Activated CD8-positive, alpha-beta memory T cell treated with anti-CD3 and anti-CD28 coated beads, Interleukin-2, amount 50 U/mL, for 1 hour (primary cell): Measurements from ENCODE around the gene DMD.
"Not testable (repeated sequence)": the region's sequence is repeated elsewhere in the genome, so short reads cannot be mapped to it uniquely, and the experiment has no call there.

Experiments
- DNase-seq: peaks from one replicate; pipeline ENCODE4 v3.0.0-alpha.2; 2020; ENCODE audit errors: extremely low read depth

The DMD gene

DNA sequence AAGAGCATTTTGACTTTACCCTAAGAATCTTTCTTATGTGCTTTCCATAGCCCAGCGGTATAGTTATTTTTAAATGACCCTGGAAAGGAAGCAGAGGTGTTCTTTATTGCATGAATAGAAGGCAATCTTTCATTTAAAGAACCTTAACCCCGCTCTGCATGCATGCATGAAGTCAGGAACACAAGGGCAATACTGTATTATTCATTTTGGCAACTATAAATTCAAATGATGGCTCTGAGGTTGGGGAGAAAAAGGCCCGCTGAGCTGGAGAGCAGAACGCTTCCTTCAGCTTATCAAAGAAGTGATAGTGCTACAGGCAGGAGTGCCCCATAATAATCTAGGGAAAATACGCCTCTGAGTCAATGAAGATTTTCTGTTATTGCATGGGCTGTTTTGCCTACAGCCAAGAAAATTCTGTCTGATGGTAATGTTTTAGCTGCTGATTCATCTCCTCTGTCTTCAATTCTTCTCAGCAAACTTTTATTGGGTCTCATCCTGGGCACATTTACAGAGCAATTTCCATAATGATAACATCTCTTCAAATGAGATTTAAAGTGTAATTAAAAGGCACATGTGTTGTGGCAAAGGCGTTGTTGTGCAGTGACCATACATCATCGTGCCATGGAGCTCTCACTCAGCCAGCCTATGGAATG, 1687.3 kb downstream of the DMD start:
- no peak for DNase-seq

DNA sequence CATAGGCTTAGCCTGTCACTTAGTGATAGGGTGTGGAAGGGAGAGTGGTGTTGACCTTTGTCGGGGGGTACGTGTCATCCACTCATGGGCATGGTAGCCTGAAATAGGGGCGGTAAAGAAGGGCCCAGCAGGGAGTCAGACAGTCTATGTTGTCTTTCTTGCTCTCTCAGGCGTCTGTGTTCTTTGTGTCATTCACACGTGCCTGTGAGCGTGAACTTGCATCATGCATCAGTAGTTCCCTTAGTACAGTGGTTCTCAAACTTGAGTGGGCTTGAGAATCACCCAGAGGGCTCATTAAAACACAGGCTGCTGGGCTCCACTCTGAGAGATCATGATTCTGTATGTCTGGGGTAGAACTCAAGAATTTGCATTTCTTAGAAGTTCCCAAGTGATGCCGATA, 1688.6 kb downstream of the DMD start:
- DNase-seq: no peak

DNA sequence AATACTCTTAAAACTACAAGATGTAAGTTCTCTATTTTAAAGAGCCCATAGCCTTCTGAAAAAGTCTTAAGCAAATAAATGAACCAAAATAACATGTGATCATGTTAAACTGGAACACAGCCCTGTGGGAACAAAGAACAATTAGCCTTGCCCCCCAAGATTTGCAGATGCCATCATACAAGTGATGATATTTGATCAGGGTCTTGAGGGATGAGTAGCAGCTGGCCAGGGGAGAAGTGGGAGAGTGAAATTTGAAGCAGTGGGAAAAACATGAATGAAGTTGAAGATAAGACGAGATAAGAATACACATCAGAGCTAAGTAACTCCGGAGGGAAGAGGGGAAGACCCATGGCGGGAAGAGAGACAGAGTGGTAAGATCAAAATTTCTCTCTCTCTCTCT, 1689.4 kb downstream of the DMD start:
- DNase-seq: no peak

- no peak for DNase-seq
These were observed 1694.8 kb downstream of the DMD start for GRCh38 chrX:31516527-31516926.

DNA sequence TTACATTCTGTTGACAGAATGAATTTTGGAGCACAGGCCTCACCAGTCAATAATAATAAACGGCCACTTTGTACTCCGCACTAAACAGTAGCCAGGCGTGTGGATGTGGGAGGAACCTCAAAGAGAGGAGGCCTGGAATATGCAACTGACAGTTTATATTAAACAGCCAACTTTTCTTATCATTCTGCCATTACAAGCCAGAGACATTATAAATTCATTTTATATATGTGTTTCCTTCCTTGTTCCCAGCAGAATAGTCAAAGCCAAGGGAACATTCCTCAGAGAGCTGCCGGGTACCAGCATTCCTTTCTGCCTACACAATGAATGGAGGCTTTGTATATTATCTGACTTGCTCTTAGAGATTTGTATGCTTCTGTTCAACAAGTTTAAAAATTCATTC, 1703.0 kb downstream of the DMD start:
- DNase-seq: no peak

DNA sequence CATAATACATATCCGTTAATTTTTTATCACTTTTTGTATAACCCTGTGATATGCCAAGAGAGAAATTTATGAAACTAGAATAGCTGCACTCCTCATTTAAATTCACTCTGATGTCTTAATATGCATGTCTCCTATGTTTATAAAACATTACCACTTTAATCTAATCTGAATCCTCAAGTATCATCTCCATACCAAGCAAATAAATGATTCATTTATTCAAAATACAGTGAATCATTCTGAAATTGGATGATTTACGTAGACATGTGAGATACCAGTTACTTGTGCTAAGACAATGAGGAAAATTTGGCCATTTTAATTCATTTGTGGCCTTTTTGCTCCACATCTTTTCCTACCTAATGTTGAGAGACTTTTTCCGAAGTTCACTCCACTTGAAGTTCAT, 1704.4 kb downstream of the DMD start:
- no peak for DNase-seq

GRCh38 chrX:31506360-31506759, 1705.0 kb downstream of the DMD start:
- DNase-seq: no peak

GRCh38 chrX:31500921-31501320, 1710.4 kb downstream of the DMD start:
- no peak for DNase-seq

- no peak for DNase-seq
These were observed 1712.2 kb downstream of the DMD start for GRCh38 chrX:31499109-31499508.

- no peak for DNase-seq
These were observed 1714.3 kb downstream of the DMD start for GRCh38 chrX:31497086-31497485.

- no peak for DNase-seq
These were observed 1723.4 kb downstream of the DMD start for GRCh38 chrX:31487951-31488350.

DNA sequence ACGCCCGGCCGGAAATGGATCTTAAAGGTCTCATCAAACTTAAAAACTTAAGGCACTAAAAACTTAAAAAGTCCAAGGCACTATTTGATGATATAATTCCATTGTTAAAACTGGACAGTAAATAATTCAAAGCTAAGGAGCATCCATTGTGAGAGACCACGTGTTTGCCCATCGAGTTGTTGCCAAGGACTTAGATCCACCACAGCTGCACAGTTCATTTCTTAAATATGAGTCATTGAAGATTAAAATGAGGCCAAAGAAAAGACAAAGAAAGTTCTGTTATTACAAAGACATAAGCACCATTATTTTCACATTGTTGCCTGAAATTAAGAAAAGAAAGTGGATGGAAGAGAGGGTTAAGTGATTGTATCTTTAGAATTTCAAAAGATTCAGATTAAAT, 1728.0 kb downstream of the DMD start:
- DNase-seq: no peak

DNA sequence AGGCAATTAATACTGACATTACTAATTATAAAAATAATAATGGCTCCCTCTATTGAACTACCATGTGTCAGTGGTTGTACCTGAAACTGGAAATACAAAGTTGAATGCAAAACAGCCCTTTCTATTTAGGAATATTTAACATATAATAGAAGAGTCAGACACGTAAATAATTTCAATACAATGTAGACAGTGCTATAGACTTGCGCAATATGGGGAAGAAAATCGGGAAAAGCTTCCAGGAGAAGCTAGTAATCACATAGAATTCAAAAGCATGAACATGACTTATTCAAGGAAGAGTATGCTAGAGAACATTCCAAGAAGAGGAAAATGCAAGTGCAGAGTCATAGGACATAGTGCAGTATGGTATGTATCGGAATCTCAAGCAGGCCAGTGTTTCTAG, 1730.7 kb downstream of the DMD start:
- no peak for DNase-seq

- no peak for DNase-seq
These were observed 1740.1 kb downstream of the DMD start for GRCh38 chrX:31471229-31471628.

GRCh38 chrX:31470753-31471152, 1740.6 kb downstream of the DMD start:
- DNase-seq: not testable (repeated sequence)

GRCh38 chrX:31464306-31464915, 1746.9 kb downstream of the DMD start:
- DNase-seq: no peak

DNA sequence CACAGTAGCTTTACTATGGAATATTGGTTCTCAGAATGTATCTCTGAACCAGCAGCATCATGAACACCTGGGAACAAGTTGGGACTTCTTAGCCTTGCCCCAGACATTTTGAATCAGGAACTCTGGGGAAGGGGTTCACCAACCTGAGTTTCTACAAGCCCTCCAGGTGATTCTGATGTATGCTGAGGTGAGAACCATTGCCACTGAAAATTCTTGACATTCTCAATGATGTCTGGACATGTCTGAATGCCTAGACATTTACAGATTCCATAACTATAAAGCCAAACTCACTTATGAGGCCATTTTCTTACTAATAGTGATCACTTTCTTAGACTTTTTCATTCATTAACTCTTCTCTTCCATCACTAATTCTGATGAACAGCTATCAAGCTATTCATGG, 1750.1 kb downstream of the DMD start:
- DNase-seq: no peak

- DNase-seq: no peak
These were observed 1752.0 kb downstream of the DMD start for GRCh38 chrX:31459361-31459760.

GRCh38 chrX:31449965-31450364, 1761.4 kb downstream of the DMD start:
- DNase-seq: no peak

GRCh38 chrX:31449081-31449480, 1762.3 kb downstream of the DMD start:
- DNase-seq: no peak

DNA sequence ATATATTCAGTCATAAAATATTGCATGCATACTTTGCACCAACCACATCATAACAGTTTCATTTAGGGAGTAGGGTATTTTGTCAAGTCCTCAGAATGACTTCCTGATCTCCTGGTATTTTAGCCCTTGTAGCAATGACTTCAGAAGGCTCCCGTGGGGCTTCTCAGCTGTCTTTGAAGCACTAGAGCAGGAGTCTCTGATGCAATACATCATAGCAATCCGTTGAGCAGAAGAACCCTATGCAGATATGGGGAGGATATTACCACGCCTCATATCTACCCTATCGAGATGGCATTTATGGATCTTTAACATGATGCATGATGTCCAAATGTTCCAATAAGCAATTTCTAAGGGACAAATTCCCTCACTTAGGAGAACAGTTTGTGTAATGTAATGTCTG, 1765.8 kb downstream of the DMD start:
- no peak for DNase-seq

- DNase-seq: no peak
These were observed 1767.7 kb downstream of the DMD start for GRCh38 chrX:31443654-31444053.

- no peak for DNase-seq
These were observed 1770.8 kb downstream of the DMD start for GRCh38 chrX:31440546-31440945.

DNA sequence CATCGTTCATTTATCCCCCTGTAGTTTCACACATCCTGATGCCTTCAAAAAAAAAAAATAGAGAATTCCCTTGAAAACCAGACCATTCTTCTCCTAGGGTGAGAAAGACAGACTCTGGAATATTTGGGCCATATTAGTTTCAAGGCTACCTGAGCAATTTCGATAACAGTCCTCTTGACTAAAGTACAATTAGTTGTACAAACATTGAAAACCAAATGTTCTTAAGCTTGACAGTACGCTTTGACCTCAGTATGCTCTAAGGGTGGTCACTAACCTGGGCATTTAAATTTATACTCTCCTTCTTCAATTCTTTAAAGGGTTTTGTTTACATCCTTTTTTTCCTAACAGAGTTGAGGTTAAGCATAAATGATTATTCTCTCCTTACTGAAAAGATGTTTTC, 1774.9 kb downstream of the DMD start:
- DNase-seq: no peak
